GM23338 (cell line): Measurements from ENCODE around the gene MME. TPM values are rescaled to one million over a fixed set of nuclear protein-coding genes. Genes with fewer than 3 reads are reported as not detected.

Experiments
- ATAC-seq: fragments of 200-7000 bp; cut with Tn5 transposase; 3 replicates; pipeline ENCODE4 v1.9.1; 2020
- DNase-seq: peaks from one replicate; pipeline ENCODE4 v3.0.0-alpha.2; 2015; ENCODE audit warnings: low spot score
- H2AFZ ChIP-seq: fragments of 200-600 bp; sonication (generic); 2 replicates; pipeline ENCODE4 v1.8.0; 2016; ENCODE audit warnings: antibody characterized with exemption, mild to moderate bottlenecking, moderate library complexity
- H3F3A ChIP-seq: fragments of 200-600 bp; sonication (generic); replicated peaks from 2 replicates; pipeline ENCODE4 v1.8.0; 2017; ENCODE audit warnings: antibody characterized with exemption, mixed run types, low read depth
- H3K27ac ChIP-seq: fragments of 200-600 bp; sonication (generic); 2 replicates; pipeline ENCODE4 v1.6.1; 2016; ENCODE audit warnings: low read depth
- H3K27me3 ChIP-seq: fragments of 200-600 bp; sonication (generic); 2 replicates; pipeline ENCODE4 v1.8.0; 2016; ENCODE audit warnings: mild to moderate bottlenecking, mixed run types, moderate library complexity; ENCODE audit not compliant: insufficient read depth
- H3K36me3 ChIP-seq: fragments of 200-600 bp; sonication (generic); 2 replicates; pipeline ENCODE4 v1.8.0; 2016; ENCODE audit warnings: mild to moderate bottlenecking; ENCODE audit not compliant: insufficient read depth
- H3K4me1 ChIP-seq: fragments of 200-600 bp; sonication (generic); 2 replicates; pipeline ENCODE4 v1.8.0; 2016; ENCODE audit warnings: mild to moderate bottlenecking, moderate library complexity; ENCODE audit not compliant: insufficient read depth
- H3K4me2 ChIP-seq: fragments of 200-600 bp; sonication (generic); 2 replicates; pipeline ENCODE4 v1.7.1; 2017; ENCODE audit warnings: mixed run types
- H3K4me3 ChIP-seq: fragments of 200-600 bp; sonication (generic); 2 replicates; pipeline ENCODE4 v1.6.1; 2016; ENCODE audit warnings: mixed run types
- H3K79me2 ChIP-seq: fragments of 200-600 bp; sonication (generic); replicated peaks from 2 replicates; pipeline ENCODE4 v1.8.0; 2017; ENCODE audit warnings: mild to moderate bottlenecking; ENCODE audit not compliant: insufficient read depth
- H3K9me2 ChIP-seq: fragments of 200-600 bp; sonication (generic); 2 replicates; pipeline ENCODE4 v1.8.0; 2017; ENCODE audit not compliant: insufficient read depth
- H4K20me1 ChIP-seq: fragments of 200-600 bp; sonication (generic); replicated peaks from 2 replicates; pipeline ENCODE4 v1.8.0; 2017; ENCODE audit warnings: mild to moderate bottlenecking; ENCODE audit not compliant: insufficient read depth
- H3K27ac Mint-ChIP-seq: 2 replicates; pipeline ENCODE4 v1.8.0; 2020; ENCODE audit warnings: inconsistent platforms, mild to moderate bottlenecking, moderate library complexity, mixed read lengths
- H3K27me3 Mint-ChIP-seq: 3 replicates; pipeline ENCODE4 v1.8.0; 2022; ENCODE audit warnings: low read depth, mild to moderate bottlenecking, moderate library complexity, mixed read lengths, inconsistent platforms; ENCODE audit not compliant: insufficient read depth, poor library complexity
- H3K36me3 Mint-ChIP-seq: 3 replicates; pipeline ENCODE4 v1.8.0; 2021; ENCODE audit warnings: low read depth, mild to moderate bottlenecking, inconsistent platforms, moderate library complexity, mixed read lengths
- H3K4me1 Mint-ChIP-seq: 3 replicates; pipeline ENCODE4 v1.8.0; 2020; ENCODE audit warnings: mild to moderate bottlenecking, inconsistent platforms, mixed read lengths
- H3K4me3 Mint-ChIP-seq: 3 replicates; pipeline ENCODE4 v1.8.0; 2021; ENCODE audit warnings: moderate library complexity, mild to moderate bottlenecking, inconsistent platforms, mixed read lengths
- H3K9me3 Mint-ChIP-seq: 3 replicates; pipeline ENCODE4 v1.8.0; 2020; ENCODE audit warnings: moderate library complexity, mild to moderate bottlenecking, inconsistent platforms, mixed read lengths
- CREB1 ChIP-seq: fragments of 250-450 bp; sonication (Bioruptor Pico); IDR thresholded peaks from 2 replicates; pipeline ENCODE4 v1.5.0; 2020; ENCODE audit warnings: low read depth, mild to moderate bottlenecking, moderate library complexity
- EZH2 ChIP-seq: fragments of 200-600 bp; sonication (generic); IDR thresholded peaks from one replicate; pipeline ENCODE4 v1.8.0; 2017; ENCODE audit warnings: antibody characterized with exemption, mild to moderate bottlenecking, low read depth; ENCODE audit not compliant: unreplicated experiment
- EZH2phosphoT487 ChIP-seq: fragments of 200-600 bp; sonication (generic); IDR thresholded peaks from one replicate; pipeline ENCODE4 v1.8.1; 2018; ENCODE audit warnings: antibody characterized with exemption; ENCODE audit not compliant: unreplicated experiment
- JUNB ChIP-seq: IDR thresholded peaks from one replicate; pipeline ENCODE4 v1.6.1; 2016; ENCODE audit warnings: antibody characterized with exemption; ENCODE audit not compliant: unreplicated experiment
- NANOG ChIP-seq: IDR thresholded peaks from 2 replicates; pipeline ENCODE4 v1.6.1; 2016; ENCODE audit warnings: antibody characterized with exemption, borderline replicate concordance
- POLR2AphosphoS5 ChIP-seq: IDR thresholded peaks from 2 replicates; pipeline ENCODE4 v1.6.1; 2016; ENCODE audit warnings: antibody characterized with exemption, low read depth
- STAT1 ChIP-seq: IDR thresholded peaks from one replicate; pipeline ENCODE4 v1.6.1; 2016; ENCODE audit warnings: antibody characterized with exemption; ENCODE audit not compliant: unreplicated experiment
- ZNF114 ChIP-seq: fragments of 250-450 bp; sonication (Bioruptor Pico); IDR thresholded peaks from 2 replicates; pipeline ENCODE4 v1.5.0; 2020; ENCODE audit warnings: mild to moderate bottlenecking, moderate library complexity
- ZNF331 ChIP-seq: fragments of 250-450 bp; sonication (Bioruptor Pico); IDR thresholded peaks from 2 replicates; pipeline ENCODE4 v1.5.0; 2020; ENCODE audit warnings: low read depth, mild to moderate bottlenecking, moderate library complexity
- polyA plus RNA-seq: library from polyadenylated mRNA; unstranded; fragments of >200 nt; fragmentation: Nextera tagmentation; extraction: Ambion mirVana; gene quantifications from 2 replicates; pipeline ENCODE4 v1.2.1, GENCODE V29; 2016
- total RNA-seq: library from RNA; depleted of rRNA; stranded (reverse); fragments of >200 nt; shearing (Covaris generic); gene quantifications from 2 replicates; pipeline ENCODE4 v1.2.3, GENCODE V29; 2014
- TF ChIP-seq, protein P1 (sequence below), 2 experiments: fragments of 200-600 bp in 1 of 2; sonication (generic) in 1 of 2; conservative IDR thresholded peaks; 2 replicates each; pipeline versions ENCODE4 v1.5.1 to v1.6.1; 2016 to 2017; ENCODE audit warnings: antibody characterized with exemption in 2 of 2, low read depth in 2 of 2, mild to moderate bottlenecking in 2 of 2, moderate library complexity in 1 of 2
- TF ChIP-seq, protein P2 (sequence below): fragments of 250-450 bp; sonication (Bioruptor Pico); IDR thresholded peaks from 2 replicates; pipeline ENCODE4 v1.5.0; 2020; ENCODE audit warnings: mild to moderate bottlenecking, moderate library complexity
- TF ChIP-seq, protein P3 (sequence below): IDR thresholded peaks from one replicate; pipeline ENCODE4 v1.6.1; 2018; ENCODE audit warnings: antibody characterized with exemption; ENCODE audit not compliant: unreplicated experiment
- TF ChIP-seq, protein P4 (sequence below): IDR thresholded peaks from 2 replicates; pipeline ENCODE4 v1.6.1; 2016; ENCODE audit warnings: antibody characterized with exemption

The MME gene
- total and polyA plus RNA-seq, 2 experiments from 2014 or later = 15.2 to 76.7 TPM

DNA sequence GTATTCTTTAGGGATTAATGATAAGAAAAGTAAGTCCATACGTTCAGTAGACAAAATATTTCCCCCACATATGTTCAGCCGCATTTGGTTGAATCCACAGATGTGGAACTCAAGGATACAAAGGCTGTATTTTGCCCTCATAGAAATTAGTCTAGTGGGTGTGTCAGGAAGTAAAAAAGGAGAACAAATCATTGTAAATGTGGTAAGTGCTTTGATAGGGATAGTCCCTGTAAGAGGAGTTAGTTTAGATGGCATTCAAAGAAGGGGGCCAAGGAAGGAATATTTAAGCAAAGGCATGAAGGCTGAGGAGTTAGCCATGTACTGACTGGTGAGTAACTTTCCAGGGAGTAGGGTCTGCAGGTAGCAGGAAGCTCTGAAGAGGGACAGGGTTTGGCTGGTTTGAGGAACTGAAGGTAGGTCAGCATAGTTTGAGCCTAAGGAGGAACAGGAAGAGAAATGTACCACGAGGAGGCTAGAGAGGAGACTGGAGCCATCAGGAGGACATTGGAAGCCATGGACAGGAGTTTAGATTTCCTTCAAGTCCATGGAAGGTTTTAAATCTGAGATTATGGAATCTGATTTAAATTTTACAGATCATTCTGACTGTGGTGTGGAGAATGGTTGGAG, 98.8 kb downstream of the MME start:
- Histone ChIP-seq H3K36me3 (no peaks in the 10 kb centered on the region), H3F3A (no peaks in the 10 kb centered on the region), H3K4me3 (no peak overlapping the region), H2AFZ (no peak overlapping the region), H3K4me2 (no peak overlapping the region), H3K27ac (no peak overlapping the region), H3K79me2 (no peaks in the 10 kb centered on the region), H3K4me1 (peaks cover 11% of the 10 kb centered on the region), H3K9me2 (no peaks in the 10 kb centered on the region), H4K20me1 (no peaks in the 10 kb centered on the region), H3K27me3 (no peaks in the 10 kb centered on the region)
- Mint-ChIP-seq H3K4me3 (no peak overlapping the region), H3K4me1 (peaks cover 5% of the 10 kb centered on the region; the same call in 2 of the 3 replicates), H3K36me3 (no peaks in the 10 kb centered on the region), H3K27me3 (no peaks in the 10 kb centered on the region), H3K9me3 (no peaks in the 10 kb centered on the region), H3K27ac (no peak overlapping the region)
- no peak for TF ChIP-seq JUNB
- TF ChIP-seq EZH2 = no peak
- no peak for TF ChIP-seq EZH2phosphoT487
- TF ChIP-seq, protein P1, sequence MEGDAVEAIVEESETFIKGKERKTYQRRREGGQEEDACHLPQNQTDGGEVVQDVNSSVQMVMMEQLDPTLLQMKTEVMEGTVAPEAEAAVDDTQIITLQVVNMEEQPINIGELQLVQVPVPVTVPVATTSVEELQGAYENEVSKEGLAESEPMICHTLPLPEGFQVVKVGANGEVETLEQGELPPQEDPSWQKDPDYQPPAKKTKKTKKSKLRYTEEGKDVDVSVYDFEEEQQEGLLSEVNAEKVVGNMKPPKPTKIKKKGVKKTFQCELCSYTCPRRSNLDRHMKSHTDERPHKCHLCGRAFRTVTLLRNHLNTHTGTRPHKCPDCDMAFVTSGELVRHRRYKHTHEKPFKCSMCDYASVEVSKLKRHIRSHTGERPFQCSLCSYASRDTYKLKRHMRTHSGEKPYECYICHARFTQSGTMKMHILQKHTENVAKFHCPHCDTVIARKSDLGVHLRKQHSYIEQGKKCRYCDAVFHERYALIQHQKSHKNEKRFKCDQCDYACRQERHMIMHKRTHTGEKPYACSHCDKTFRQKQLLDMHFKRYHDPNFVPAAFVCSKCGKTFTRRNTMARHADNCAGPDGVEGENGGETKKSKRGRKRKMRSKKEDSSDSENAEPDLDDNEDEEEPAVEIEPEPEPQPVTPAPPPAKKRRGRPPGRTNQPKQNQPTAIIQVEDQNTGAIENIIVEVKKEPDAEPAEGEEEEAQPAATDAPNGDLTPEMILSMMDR (conservative IDR thresholded peaks at IDR 0.05; ENCODE audit: low read depth in 2 of 2) = no peak
- TF ChIP-seq, protein P2, sequence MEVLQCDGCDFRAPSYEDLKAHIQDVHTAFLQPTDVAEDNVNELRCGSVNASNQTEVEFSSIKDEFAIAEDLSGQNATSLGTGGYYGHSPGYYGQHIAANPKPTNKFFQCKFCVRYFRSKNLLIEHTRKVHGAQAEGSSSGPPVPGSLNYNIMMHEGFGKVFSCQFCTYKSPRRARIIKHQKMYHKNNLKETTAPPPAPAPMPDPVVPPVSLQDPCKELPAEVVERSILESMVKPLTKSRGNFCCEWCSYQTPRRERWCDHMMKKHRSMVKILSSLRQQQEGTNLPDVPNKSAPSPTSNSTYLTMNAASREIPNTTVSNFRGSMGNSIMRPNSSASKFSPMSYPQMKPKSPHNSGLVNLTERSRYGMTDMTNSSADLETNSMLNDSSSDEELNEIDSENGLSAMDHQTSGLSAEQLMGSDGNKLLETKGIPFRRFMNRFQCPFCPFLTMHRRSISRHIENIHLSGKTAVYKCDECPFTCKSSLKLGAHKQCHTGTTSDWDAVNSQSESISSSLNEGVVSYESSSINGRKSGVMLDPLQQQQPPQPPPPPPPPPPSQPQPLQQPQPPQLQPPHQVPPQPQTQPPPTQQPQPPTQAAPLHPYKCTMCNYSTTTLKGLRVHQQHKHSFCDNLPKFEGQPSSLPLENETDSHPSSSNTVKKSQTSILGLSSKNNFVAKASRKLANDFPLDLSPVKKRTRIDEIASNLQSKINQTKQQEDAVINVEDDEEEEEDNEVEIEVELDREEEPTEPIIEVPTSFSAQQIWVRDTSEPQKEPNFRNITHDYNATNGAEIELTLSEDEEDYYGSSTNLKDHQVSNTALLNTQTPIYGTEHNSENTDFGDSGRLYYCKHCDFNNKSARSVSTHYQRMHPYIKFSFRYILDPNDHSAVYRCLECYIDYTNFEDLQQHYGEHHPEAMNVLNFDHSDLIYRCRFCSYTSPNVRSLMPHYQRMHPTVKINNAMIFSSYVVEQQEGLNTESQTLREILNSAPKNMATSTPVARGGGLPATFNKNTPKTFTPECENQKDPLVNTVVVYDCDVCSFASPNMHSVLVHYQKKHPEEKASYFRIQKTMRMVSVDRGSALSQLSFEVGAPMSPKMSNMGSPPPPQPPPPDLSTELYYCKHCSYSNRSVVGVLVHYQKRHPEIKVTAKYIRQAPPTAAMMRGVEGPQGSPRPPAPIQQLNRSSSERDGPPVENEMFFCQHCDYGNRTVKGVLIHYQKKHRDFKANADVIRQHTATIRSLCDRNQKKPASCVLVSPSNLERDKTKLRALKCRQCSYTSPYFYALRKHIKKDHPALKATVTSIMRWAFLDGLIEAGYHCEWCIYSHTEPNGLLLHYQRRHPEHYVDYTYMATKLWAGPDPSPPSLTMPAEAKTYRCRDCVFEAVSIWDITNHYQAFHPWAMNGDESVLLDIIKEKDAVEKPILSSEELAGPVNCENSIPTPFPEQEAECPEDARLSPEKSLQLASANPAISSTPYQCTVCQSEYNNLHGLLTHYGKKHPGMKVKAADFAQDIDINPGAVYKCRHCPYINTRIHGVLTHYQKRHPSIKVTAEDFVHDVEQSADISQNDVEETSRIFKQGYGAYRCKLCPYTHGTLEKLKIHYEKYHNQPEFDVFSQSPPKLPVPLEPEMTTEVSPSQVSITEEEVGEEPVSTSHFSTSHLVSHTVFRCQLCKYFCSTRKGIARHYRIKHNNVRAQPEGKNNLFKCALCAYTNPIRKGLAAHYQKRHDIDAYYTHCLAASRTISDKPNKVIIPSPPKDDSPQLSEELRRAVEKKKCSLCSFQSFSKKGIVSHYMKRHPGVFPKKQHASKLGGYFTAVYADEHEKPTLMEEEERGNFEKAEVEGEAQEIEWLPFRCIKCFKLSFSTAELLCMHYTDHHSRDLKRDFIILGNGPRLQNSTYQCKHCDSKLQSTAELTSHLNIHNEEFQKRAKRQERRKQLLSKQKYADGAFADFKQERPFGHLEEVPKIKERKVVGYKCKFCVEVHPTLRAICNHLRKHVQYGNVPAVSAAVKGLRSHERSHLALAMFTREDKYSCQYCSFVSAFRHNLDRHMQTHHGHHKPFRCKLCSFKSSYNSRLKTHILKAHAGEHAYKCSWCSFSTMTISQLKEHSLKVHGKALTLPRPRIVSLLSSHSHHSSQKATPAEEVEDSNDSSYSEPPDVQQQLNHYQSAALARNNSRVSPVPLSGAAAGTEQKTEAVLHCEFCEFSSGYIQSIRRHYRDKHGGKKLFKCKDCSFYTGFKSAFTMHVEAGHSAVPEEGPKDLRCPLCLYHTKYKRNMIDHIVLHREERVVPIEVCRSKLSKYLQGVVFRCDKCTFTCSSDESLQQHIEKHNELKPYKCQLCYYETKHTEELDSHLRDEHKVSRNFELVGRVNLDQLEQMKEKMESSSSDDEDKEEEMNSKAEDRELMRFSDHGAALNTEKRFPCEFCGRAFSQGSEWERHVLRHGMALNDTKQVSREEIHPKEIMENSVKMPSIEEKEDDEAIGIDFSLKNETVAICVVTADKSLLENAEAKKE = no peak
- TF ChIP-seq, protein P3, sequence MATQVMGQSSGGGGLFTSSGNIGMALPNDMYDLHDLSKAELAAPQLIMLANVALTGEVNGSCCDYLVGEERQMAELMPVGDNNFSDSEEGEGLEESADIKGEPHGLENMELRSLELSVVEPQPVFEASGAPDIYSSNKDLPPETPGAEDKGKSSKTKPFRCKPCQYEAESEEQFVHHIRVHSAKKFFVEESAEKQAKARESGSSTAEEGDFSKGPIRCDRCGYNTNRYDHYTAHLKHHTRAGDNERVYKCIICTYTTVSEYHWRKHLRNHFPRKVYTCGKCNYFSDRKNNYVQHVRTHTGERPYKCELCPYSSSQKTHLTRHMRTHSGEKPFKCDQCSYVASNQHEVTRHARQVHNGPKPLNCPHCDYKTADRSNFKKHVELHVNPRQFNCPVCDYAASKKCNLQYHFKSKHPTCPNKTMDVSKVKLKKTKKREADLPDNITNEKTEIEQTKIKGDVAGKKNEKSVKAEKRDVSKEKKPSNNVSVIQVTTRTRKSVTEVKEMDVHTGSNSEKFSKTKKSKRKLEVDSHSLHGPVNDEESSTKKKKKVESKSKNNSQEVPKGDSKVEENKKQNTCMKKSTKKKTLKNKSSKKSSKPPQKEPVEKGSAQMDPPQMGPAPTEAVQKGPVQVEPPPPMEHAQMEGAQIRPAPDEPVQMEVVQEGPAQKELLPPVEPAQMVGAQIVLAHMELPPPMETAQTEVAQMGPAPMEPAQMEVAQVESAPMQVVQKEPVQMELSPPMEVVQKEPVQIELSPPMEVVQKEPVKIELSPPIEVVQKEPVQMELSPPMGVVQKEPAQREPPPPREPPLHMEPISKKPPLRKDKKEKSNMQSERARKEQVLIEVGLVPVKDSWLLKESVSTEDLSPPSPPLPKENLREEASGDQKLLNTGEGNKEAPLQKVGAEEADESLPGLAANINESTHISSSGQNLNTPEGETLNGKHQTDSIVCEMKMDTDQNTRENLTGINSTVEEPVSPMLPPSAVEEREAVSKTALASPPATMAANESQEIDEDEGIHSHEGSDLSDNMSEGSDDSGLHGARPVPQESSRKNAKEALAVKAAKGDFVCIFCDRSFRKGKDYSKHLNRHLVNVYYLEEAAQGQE = no peak
- TF ChIP-seq, protein P4, sequence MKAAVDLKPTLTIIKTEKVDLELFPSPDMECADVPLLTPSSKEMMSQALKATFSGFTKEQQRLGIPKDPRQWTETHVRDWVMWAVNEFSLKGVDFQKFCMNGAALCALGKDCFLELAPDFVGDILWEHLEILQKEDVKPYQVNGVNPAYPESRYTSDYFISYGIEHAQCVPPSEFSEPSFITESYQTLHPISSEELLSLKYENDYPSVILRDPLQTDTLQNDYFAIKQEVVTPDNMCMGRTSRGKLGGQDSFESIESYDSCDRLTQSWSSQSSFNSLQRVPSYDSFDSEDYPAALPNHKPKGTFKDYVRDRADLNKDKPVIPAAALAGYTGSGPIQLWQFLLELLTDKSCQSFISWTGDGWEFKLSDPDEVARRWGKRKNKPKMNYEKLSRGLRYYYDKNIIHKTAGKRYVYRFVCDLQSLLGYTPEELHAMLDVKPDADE = no peak
- no peak for TF ChIP-seq ZNF331 (CRISPR knock-in tag)
- no peak for TF ChIP-seq POLR2AphosphoS5
- no peak for TF ChIP-seq STAT1
- TF ChIP-seq CREB1 (CRISPR knock-in tag) = no peak
- TF ChIP-seq NANOG = no peak
- no peak for TF ChIP-seq ZNF114 (CRISPR knock-in tag)
- DNase-seq = no peak
- ATAC-seq = no peak
